CD14-positive monocyte (primary cell): Measurements from ENCODE around the gene PXDC1. TPM values are rescaled to one million over a fixed set of nuclear protein-coding genes. Genes with fewer than 3 reads are reported as not detected.

ENCODE experiments used
- DNase-seq, 3 donors: peaks; one replicate each; pipeline ENCODE4 v3.0.0-alpha.2; 2011 to 2022
- H2AFZ ChIP-seq: 2 replicates; pipeline ENCODE4 v1.6.0; 2012; ENCODE audit warnings: mild to moderate bottlenecking, low read depth, low read length, inconsistent platforms; ENCODE audit not compliant: insufficient read depth, poor library complexity, severe bottlenecking
- H3K27ac ChIP-seq, 2 donors: 1 replicate in 1 of 2; 2 replicates in 1 of 2; pipeline ENCODE4 v1.5.1; 2012 to 2013; ENCODE audit warnings: low read length in 2 of 2, control low read depth in 1 of 2, inconsistent platforms in 1 of 2, low read depth in 1 of 2, mild to moderate bottlenecking in 1 of 2
- H3K27me3 ChIP-seq, 2 donors: one replicate each; pipeline versions ENCODE4 v1.6.0 to v1.6.1; 2011 to 2013; ENCODE audit warnings: low read length in 2 of 2; ENCODE audit not compliant: control insufficient read depth in 2 of 2, insufficient read depth in 2 of 2
- H3K36me3 ChIP-seq, 2 donors: replicated peaks in 1 of 2; 1 replicate in 1 of 2; 2 replicates in 1 of 2; pipeline versions ENCODE4 v1.5.1 to v1.6.1; 2012 to 2013; ENCODE audit warnings: low read length in 2 of 2, control low read depth in 1 of 2, inconsistent platforms in 1 of 2, mild to moderate bottlenecking in 1 of 2; ENCODE audit not compliant: insufficient read depth in 2 of 2, control insufficient read depth in 1 of 2
- H3K4me1 ChIP-seq, 2 donors: 1 replicate in 1 of 2; 2 replicates in 1 of 2; pipeline versions ENCODE4 v1.5.1 to v1.6.1; 2012 to 2013; ENCODE audit warnings: low read length in 2 of 2, control low read depth in 1 of 2, inconsistent platforms in 1 of 2, mild to moderate bottlenecking in 1 of 2, moderate library complexity in 1 of 2; ENCODE audit not compliant: insufficient read depth in 2 of 2, control insufficient read depth in 1 of 2
- H3K4me2 ChIP-seq: replicated peaks from 2 replicates; pipeline ENCODE3; 2012; ENCODE audit warnings: low read length, moderate library complexity, mild to moderate bottlenecking; ENCODE audit not compliant: poor library complexity, severe bottlenecking; ENCODE audit errors: extremely low read depth
- H3K4me3 ChIP-seq, 3 experiments: fragments of 200-600 bp in 1 of 3; sonication (generic) in 1 of 3; replicated peaks in 1 of 3; 1 replicate in 2 of 3; 2 replicates in 1 of 3; pipeline ENCODE4 v1.5.1; 2011 to 2013; ENCODE audit warnings: low read length in 3 of 3, mild to moderate bottlenecking in 3 of 3, control low read depth in 2 of 3, low read depth in 2 of 3, inconsistent platforms in 1 of 3, moderate library complexity in 1 of 3
- H3K79me2 ChIP-seq: 2 replicates; pipeline ENCODE4 v1.6.0; 2012; ENCODE audit warnings: mild to moderate bottlenecking, control low read depth, inconsistent platforms, low read length, moderate library complexity; ENCODE audit not compliant: insufficient read depth
- H3K9ac ChIP-seq: 2 replicates; pipeline ENCODE4 v1.6.0; 2017; ENCODE audit warnings: low read length, mild to moderate bottlenecking; ENCODE audit not compliant: insufficient read depth, poor library complexity, severe bottlenecking
- H3K9me3 ChIP-seq, 2 donors: replicated peaks in 1 of 2; 1 replicate in 1 of 2; 2 replicates in 1 of 2; pipeline versions ENCODE4 v1.5.1 to v1.6.1; 2012 to 2013; ENCODE audit warnings: low read length in 2 of 2, control low read depth in 1 of 2; ENCODE audit not compliant: control insufficient read depth in 1 of 2, insufficient read depth in 1 of 2
- H4K20me1 ChIP-seq: 2 replicates; pipeline ENCODE4 v1.6.0; 2012; ENCODE audit warnings: mild to moderate bottlenecking, low read length, control low read depth, moderate library complexity; ENCODE audit not compliant: insufficient read depth
- H3K27ac Mint-ChIP-seq, 7 donors: one replicate each; pipeline ENCODE4 v1.8.0; 2020; ENCODE audit warnings: mild to moderate bottlenecking in 7 of 7, mixed read lengths in 7 of 7, moderate library complexity in 6 of 7, inconsistent platforms in 2 of 7
- H3K27me3 Mint-ChIP-seq, 3 donors: one replicate each; pipeline ENCODE4 v1.8.0; 2021 to 2022; ENCODE audit warnings: low read depth in 3 of 3, mild to moderate bottlenecking in 3 of 3, mixed read lengths in 3 of 3, moderate library complexity in 3 of 3, inconsistent platforms in 1 of 3
- H3K36me3 Mint-ChIP-seq, 2 donors: one replicate each; pipeline ENCODE4 v1.8.0; 2020; ENCODE audit warnings: mixed read lengths in 2 of 2, inconsistent platforms in 1 of 2, mild to moderate bottlenecking in 1 of 2
- H3K4me1 Mint-ChIP-seq: one replicate; pipeline ENCODE4 v1.8.0; 2020; ENCODE audit warnings: mild to moderate bottlenecking, mixed read lengths
- H3K4me3 Mint-ChIP-seq, 2 donors: one replicate each; pipeline ENCODE4 v1.8.0; 2020; ENCODE audit warnings: mild to moderate bottlenecking in 2 of 2, mixed read lengths in 2 of 2, moderate library complexity in 1 of 2
- H3K9me3 Mint-ChIP-seq, 7 donors: one replicate each; pipeline ENCODE4 v1.8.0; 2020 to 2022; ENCODE audit warnings: mixed read lengths in 7 of 7, mild to moderate bottlenecking in 6 of 7, moderate library complexity in 6 of 7, inconsistent platforms in 2 of 7
- WGBS: methylation state at CpG from one replicate; pipeline ENCODE4 v1.1.5; 2013; ENCODE audit warnings: missing lambda C conversion rate; ENCODE audit not compliant: insufficient coverage; 5-methylcytosine and 5-hydroxymethylcytosine counted together
- intact Hi-C, 2 donors: fragments of 100-400 bp; cut with micrococcal nuclease; formaldehyde crosslinking; loops; one replicate each; pipeline versions ENCODE4 v1.15.0 to v1.15.1; 2023
- polyA plus RNA-seq, 3 donors: library from polyadenylated mRNA; depleted of rRNA in 1 of 3; unstranded in 2 of 3; stranded (reverse) in 1 of 3; fragments of 300-500 nt in 2 of 3; fragments of >200 nt in 1 of 3; fragmentation: Illumina TruSeq in 2 of 3; gene quantifications; 1 replicate in 2 of 3; 2 replicates in 1 of 3; pipeline ENCODE4 v1.2.3, GENCODE V29; 2012 to 2021
- TF ChIP-seq, protein P1 (sequence below): fragments of 200-600 bp; IDR thresholded peaks from one replicate; pipeline ENCODE4 v1.8.0; 2022; ENCODE audit warnings: antibody characterized with exemption, mild to moderate bottlenecking

Gene PXDC1
- polyA plus RNA-seq, 3 donors, result 0.48 to 0.92 (median 0.55) TPM

DNA sequence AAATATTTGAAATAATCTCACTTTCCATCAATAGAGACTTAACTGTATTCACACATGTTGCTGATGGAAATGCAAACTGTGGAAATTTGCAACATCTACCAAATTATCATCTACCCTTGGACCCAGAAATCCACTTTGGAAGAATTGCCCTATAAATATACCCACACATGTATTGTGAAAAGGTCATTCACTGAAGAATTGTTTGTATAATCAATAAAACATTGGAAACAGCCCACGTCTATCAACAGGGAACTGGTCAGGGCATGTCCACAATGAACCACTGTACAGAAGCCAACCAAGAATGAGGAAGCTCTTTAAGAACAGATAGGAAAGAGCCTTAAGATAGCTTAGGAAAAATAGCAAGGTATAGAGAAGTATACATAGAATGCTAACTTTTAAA lies 36.2 kb downstream of the PXDC1 start:
- no peak overlapping the region for H2AFZ ChIP-seq
- H3K9ac ChIP-seq, result no peak overlapping the region
- peaks cover 0 to 3% (median 3%) of the 10 kb centered on the region in 3 donors for H3K27me3 Mint-ChIP-seq
- no peak overlapping the region for H3K27ac Mint-ChIP-seq
- no peaks in the 10 kb centered on the region for H3K4me1 Mint-ChIP-seq
- no peaks in the 10 kb centered on the region for H3K9me3 ChIP-seq
- no peaks in the 10 kb centered on the region for H3K36me3 ChIP-seq
- WGBS, result no CpG with 5 or more reads among the region's 1 CpG
- H3K4me1 ChIP-seq, result no peaks in the 10 kb centered on the region
- H3K4me3 Mint-ChIP-seq, result no peak overlapping the region
- no peak overlapping the region for H3K4me2 ChIP-seq
- TF ChIP-seq, protein P1, sequence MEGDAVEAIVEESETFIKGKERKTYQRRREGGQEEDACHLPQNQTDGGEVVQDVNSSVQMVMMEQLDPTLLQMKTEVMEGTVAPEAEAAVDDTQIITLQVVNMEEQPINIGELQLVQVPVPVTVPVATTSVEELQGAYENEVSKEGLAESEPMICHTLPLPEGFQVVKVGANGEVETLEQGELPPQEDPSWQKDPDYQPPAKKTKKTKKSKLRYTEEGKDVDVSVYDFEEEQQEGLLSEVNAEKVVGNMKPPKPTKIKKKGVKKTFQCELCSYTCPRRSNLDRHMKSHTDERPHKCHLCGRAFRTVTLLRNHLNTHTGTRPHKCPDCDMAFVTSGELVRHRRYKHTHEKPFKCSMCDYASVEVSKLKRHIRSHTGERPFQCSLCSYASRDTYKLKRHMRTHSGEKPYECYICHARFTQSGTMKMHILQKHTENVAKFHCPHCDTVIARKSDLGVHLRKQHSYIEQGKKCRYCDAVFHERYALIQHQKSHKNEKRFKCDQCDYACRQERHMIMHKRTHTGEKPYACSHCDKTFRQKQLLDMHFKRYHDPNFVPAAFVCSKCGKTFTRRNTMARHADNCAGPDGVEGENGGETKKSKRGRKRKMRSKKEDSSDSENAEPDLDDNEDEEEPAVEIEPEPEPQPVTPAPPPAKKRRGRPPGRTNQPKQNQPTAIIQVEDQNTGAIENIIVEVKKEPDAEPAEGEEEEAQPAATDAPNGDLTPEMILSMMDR, result no peak
- H3K9me3 Mint-ChIP-seq, result peaks cover 0 to 3% (median 0%) of the 10 kb centered on the region in 7 donors
- H3K36me3 Mint-ChIP-seq, result no peaks in the 10 kb centered on the region
- DNase-seq, result no peak
- no peaks in the 10 kb centered on the region for H3K79me2 ChIP-seq
- H3K4me3 ChIP-seq, result no peak overlapping the region
- H3K27ac ChIP-seq, result no peak overlapping the region
- no peaks in the 10 kb centered on the region for H4K20me1 ChIP-seq
- intact Hi-C loops, result no loop called here
- no peaks in the 10 kb centered on the region for H3K27me3 ChIP-seq

- Mint-ChIP-seq H3K36me3 (no peaks in the 10 kb centered on the region), H3K9me3 (peaks cover 0 to 3% (median 0%) of the 10 kb centered on the region in 7 donors), H3K4me3 (no peak overlapping the region), H3K27me3 (peaks cover 0 to 3% (median 3%) of the 10 kb centered on the region in 3 donors), H3K4me1 (no peaks in the 10 kb centered on the region), H3K27ac (no peak overlapping the region)
- Histone ChIP-seq H3K4me3 (no peak overlapping the region), H2AFZ (no peak overlapping the region), H3K27ac (no peak overlapping the region), H4K20me1 (no peaks in the 10 kb centered on the region), H3K36me3 (no peaks in the 10 kb centered on the region), H3K9me3 (no peaks in the 10 kb centered on the region), H3K27me3 (no peaks in the 10 kb centered on the region), H3K4me1 (no peaks in the 10 kb centered on the region), H3K9ac (no peak overlapping the region), H3K79me2 (no peaks in the 10 kb centered on the region), H3K4me2 (no peak overlapping the region)
- TF ChIP-seq, protein P1, result no peak
- WGBS, result 80% methylated on average over 1 of the region's 1 CpG
- intact Hi-C loops, result no loop called here
- no peak for DNase-seq
These were observed 36.7 kb downstream of the PXDC1 start for GRCh38 chr6:3714768-3715167.
